HG03108 (cell line): ENCODE results near the gene ARID1B.

Source experiments
- ATAC-seq: cut with Tn5 transposase; IDR thresholded peaks from one replicate; pipeline ENCODE4 v1.9.1; 2021; ENCODE audit warnings: moderate library complexity; ENCODE audit not compliant: unreplicated experiment

The ARID1B gene

DNA sequence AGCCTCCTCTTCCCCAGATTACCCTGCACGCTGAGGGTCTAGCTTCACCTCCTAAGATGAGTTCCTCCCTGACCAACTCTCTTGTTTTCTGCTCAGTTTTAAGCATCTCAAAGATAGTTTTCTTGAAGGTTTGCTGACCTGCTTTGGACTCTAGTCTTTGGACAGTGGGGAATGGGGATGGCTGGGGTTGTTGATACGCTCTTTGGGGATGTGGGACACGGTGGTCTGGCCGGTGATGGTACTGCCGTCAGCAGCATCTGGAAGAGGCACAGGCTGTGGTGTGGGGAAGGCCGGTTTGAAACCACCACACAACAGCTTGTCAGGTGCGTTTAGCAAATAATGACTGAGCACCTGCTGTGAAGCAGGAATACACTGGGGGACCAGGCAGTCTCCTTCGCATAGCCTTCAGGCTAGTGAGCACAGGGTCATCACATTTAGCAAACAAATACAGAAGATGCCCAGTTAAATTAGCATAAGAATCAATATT lies 452.0 kb downstream of the ARID1B start:
- no peak for ATAC-seq

DNA sequence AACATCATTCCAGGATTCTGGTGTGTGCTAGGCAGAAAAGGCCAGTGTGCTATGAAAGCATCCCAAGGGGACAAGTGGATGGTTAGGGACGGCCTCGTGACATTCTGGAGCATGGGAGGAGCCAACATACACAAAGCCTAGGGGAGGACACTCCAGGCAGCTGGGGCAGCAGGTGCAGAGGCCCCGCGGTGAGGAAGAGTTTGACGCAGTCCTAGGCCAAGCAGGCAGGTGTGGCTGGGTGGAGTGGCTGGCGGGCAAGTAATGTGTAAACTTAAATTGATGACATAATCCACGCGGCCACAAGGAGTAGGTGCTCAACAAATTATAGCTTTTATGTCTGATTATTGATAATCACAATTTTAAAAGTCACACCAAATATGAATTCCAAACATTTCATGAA lies 452.5 kb downstream of the ARID1B start:
- ATAC-seq: no peak

DNA sequence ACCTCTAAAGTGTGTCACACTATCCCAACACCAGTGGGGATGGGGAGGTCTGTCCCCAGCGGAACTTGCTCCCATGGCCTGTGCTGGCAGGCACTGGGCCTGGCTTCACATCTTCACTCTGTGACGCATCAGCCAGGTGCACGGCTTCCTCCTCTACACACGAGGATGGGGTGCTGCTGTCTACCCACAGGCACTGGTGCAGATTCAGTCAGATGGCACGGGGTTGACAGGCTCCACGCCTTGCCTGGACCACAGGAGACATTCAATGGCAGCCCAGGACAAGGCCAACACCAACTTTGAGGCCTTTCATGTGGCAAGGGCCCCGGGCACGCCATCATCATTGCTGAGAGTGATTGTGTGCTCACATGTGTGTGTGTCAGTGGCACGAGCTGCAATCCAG lies 453.7 kb downstream of the ARID1B start:
- ATAC-seq: no peak

DNA sequence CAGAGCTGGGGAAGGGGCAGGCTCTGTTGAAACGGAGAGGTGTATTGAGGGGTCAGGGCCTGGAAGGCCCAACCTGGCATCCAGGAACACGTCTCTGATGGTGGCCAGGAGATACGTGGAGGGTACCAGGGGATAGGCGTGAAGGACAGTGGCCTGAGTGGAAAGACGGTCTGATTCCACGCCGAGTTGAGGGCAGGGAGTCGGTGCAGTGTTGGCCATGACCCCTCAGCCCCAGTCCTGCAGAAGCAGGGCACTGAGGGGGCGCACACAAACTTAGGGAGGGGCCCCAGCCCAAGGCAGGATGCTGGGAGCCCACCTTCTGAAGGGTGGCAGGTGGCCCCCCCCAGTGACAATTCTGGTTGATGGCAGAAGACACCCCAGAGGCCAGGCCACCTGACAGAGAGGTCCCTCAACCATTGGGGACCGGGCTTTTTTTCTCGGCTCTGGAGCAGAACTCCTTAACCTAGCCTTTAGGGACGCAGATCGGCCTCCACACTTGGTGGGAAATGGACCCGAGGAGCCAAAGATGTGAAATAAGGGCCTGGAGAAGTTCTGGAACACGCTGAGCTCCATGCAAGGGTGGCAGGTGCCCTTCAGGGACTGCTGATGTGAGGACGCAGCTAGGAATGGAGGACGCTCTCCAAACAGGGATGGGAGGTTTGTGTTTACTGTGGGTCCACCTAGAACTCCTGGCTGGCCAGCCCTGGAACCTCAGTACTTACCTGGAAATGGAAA lies 455.1 kb downstream of the ARID1B start:
- ATAC-seq: no peak

DNA sequence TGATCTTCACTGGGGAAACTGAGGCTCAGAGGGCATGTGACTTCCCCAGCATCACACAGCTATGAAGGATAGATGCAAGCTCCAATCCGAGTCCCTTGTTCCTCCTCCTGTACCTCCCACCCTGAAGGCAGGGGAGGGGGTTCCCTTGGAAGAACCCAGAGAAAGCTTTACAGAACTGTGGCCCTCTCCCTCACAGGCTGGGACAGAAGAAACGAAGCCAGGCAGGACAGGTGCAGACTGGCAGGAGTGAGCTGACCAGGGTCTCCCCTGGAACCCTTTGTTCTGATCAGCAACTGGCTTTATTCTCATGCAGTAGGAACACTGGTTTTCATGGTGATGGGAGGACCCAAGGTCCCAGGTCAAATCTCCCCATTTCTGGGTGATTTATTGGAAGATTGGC lies 456.0 kb downstream of the ARID1B start:
- ATAC-seq: no peak

DNA sequence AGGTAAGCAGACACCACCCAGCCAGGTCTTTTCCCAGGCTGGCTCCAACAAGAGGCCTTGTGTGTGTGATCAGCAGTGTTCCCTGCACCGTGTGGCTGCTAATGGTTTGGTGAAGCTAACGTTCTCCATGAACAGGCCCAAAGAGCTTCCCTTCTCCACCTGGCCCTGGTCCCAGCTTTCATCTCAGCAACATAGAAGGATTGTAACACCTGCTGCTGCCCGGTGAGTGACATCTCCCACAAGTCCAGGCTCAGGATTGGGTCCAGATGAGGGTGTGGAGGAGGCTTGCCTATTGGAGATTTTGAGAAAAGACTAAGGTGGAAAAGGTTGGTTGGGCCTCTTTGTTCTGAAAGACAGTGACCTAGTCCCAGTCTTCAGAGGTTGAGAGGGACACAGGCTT lies 456.5 kb downstream of the ARID1B start:
- ATAC-seq: no peak

DNA sequence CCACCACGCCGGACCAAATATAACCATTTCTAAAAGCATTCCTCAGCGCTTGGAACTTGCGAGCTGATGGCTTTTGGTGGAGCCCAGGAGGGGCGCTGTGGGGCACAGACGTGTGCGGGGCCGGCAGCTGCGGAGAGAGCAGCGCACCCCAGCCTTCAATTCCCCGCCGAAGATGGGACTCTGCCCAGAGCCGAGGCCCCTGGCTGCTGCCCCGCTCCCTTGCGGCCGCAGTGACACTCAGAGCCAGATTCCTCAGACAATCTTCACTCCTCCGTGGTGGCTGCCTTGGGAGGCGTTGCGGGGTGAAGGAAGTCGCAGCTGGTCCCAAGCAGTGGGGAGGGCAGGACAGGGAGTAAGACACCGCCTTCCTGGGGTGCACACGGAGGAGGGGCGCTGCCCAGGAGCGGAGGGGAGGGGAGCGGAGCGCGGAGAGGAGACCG lies 458.4 kb downstream of the ARID1B start:
- ATAC-seq: no peak

DNA sequence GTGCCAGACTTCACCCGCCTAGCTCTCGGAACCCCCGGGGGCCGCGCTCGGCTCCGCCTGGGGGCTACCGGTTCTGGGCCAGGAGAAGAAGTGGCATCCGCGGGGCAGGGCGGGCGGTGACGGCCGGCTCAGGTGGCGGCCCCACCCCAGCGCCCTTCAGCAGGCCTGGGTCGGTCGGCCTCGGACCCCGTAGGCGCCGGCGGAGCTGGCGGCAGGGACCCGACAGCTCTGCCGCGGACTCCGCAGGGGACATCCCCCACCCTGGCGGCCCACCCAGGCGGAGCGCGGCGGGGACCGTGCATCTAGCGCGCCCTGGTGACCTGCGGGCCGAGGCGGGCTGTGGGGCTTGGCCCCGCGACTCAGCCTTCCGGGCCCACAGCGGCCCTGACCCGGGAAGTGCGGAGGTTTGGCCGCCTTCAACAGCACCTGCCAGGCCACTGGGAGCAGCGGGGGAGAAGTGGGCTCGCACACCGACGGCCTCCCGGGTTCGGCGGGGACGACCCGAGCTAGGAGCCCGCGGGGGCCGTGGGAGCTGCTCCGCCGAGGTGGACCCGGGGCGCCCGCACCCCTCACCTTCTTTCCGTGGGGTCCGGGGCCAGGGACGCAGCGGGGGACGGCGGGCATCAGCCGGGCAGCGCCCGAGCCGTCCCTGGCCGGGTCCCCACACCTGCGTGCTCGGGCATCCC lies 459.0 kb downstream of the ARID1B start:
- ATAC-seq: no peak

DNA sequence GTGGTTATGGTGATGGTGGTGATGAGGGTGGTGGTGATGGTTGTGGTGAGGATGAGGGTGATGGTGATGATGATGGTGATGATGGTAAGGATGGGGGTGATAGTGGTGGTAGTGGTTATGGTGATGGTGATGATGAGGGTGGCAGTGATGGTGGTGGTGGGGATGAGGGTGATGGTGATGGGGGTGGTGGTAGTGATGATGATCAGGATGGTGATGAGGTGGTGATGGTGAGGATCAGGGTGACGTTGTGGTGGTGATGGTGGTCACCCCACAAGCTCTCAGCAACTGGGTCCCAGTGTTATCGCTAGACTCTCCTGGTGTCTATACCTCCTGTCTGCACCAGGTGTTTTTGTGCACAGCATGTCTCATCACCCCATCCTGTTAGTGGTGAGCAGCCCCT lies 461.2 kb downstream of the ARID1B start:
- ATAC-seq: no peak

DNA sequence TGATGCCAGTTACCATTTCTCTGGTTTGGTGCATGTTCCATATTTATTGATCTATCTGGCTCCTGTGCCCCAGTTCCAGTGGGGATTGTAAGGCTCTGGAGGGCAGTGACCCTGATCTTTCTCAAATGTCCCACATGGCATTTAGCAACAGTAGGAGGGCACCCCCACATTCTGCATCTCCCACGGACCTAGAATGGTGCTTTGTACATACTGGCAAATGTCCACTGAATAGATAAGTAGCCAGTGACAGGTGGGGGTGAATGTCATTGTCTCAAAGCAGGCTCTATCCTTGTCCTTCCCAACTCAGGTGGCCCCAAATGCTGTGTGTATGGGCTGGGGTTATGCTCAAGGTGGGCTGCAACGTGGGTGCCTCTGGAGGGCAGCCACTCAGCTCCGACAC lies 462.0 kb downstream of the ARID1B start:
- no peak for ATAC-seq

DNA sequence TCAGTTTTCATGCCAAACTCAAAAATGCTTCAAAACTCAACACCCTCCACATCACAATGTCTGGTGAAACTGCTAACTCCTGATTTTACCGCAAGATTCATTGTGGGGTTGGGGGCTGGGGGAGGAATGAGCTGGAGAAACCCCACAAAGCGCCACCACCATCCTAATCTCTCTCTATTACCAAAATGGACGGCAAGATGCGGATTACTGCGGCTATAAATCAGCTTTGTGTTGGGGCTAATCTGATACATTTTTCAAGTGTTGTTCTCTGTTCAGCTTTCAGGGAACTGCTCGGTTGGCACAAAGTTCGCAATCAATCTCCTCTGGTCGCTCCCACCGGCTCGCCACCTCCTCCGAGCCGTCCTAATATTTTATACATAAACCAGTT lies 462.5 kb downstream of the ARID1B start:
- no peak for ATAC-seq

DNA sequence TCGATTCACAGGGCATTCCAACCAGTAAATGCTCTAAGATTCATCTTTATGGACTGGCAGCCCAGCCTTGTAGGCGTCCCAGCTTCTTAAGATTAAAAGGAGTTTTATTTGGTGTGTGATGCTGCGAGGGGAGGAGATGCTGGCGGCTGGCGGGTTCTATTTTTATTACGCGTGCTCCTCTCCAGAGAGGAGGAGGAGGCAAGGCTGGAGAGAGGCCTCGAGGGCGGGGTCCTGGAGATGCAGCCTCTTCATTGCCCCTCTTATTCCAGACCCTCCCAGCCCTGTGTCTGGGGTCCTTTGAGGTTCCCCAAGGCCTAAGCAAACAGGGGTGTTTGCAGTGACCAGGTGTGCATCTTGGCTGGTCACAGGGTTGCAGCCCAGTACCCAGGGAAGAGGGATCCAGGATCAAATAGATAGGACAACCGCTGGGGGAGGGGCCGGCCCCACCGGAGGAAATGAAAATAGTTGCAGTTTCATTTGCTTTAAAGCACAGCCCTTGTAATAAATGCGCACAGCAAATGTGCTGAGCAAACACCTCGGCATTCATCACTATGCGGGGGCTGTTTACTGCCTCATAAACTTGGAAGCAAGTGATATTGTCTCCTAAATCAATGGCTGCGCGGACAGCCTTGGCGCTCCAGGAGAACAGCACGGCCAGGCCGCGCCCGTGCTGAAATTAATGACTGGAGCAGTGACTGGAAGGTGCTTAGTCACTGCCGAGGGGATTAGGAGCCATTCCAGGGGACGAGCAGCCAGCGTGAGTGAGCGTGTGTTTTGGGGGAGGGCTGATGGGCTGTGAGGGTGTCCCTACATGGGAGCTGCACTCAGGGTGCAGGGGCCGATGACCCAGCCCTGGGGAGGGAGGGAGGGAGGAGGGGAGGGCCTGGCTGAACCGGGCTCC lies 463.1 kb downstream of the ARID1B start:
- ATAC-seq: no peak

DNA sequence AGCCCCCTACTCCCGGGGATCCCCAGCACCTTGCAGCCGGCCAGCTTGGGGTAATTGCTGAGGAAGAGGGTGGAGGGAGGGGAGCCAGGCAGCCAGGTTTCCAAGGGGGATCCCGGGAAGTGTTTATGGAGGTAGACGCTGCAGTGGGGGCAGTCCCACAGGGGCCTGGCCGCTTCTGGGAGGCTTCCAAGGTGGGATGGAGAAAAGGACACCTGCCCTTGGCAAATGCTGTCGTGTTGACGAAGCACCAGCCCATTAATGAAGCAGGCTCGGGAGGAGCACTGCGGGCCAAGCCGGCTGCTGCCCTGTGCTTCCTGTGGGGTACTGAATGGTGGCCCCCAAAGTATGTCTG lies 463.8 kb downstream of the ARID1B start:
- ATAC-seq: no peak

DNA sequence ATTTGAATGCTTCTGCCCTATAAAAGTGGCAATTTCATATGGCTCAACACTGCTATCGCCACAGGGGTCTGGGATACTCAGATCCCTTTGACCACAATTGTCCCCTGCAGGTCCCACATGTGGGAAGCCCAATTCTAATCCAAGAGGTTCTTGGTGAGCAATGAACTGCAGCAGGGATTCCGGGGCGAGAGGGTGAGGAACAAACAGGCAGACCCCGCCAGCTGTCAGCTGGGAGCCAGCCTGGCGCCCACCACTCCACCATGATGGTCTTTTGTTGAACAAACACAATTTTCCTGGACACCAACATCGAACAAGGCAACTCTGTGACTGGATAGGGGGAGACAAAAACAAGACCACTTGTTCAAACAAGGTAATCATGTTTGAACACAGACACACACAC lies 465.6 kb downstream of the ARID1B start:
- ATAC-seq: no peak

DNA sequence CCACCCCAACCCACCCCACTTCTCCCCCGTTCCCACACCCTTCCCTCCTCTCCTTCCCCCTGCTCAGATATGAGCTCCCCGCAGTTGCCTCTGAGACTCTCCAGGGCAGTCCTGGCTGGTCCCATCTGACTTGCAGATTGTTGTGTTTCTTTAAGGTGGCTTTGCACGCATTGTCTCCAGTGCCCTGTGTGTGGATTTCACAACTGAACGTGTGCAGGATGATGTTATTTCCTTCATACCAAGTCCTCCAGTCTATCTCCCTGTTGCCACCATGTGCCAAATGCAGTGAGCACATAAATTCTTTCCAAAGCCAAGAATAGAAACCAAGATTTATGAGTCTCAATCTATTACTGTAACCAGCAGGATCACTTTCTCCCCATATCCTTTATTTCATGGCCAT lies 467.0 kb downstream of the ARID1B start:
- ATAC-seq: no peak

DNA sequence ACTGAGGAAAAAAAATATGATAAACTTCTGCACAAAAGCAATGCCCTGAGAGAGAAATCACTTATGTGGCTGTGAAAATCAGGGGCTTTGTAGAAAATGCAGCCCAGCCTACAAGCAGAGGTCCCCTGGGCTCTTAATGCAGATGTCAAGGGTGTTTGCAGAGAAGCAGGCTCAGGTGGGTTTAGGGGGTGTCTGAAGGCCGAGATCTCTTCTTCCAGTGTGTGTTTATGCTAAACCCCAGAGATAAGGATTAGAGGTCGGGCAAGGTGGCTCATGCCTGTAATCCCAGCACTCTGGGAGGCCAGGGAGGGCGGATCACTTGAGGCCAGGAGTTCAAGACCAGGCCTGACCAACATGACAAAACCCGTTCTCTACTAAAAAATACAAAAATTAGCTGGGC lies 467.6 kb downstream of the ARID1B start:
- no peak for ATAC-seq

DNA sequence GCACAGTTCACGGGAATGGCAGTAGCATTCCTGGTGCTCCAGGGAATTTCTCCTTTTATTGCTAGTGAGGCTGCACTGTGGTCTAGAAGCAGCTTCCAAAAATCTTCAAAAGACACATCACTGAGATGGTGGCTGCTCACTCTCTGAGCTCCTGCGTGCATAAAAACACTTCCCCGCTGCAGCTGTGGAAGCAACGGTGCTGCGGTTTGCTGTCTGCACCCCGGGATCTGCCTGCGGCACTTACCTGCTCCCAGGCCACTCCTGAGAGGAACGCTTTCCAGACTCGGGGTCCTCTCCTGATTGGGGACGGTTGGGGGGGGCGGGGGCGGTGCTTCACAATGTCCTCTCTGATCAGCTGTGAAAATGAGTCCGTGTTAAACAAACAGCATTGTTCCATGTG lies 468.3 kb downstream of the ARID1B start:
- ATAC-seq: no peak

DNA sequence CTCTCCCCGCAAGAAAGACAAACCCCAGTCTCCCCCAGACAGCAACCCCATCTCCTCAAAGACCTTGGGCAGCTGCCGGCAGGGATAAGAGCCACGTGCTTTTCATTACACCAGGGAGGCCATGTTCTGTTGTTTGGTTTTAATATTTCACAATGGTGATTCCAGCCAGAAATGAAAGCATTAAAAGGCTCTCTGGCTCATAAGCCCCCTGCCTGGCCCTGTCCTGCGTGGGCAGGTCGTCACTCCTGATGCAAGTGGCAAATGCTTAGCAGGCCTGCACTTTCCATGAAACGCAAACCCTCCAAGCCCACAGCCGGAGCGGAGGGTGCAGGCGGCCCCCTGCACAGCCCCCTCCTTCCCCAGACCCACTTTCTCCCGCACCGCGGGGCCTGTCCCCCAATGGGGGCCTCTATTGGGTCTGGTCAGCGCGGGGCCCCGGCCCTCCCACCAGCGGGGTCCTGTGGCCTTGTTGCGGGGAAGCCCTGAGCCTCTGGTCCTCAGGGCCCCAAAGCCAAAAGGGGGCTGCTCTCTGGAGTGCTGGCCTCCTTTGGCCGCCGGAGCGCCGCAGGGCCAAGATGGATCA lies 469.0 kb downstream of the ARID1B start:
- no peak for ATAC-seq

DNA sequence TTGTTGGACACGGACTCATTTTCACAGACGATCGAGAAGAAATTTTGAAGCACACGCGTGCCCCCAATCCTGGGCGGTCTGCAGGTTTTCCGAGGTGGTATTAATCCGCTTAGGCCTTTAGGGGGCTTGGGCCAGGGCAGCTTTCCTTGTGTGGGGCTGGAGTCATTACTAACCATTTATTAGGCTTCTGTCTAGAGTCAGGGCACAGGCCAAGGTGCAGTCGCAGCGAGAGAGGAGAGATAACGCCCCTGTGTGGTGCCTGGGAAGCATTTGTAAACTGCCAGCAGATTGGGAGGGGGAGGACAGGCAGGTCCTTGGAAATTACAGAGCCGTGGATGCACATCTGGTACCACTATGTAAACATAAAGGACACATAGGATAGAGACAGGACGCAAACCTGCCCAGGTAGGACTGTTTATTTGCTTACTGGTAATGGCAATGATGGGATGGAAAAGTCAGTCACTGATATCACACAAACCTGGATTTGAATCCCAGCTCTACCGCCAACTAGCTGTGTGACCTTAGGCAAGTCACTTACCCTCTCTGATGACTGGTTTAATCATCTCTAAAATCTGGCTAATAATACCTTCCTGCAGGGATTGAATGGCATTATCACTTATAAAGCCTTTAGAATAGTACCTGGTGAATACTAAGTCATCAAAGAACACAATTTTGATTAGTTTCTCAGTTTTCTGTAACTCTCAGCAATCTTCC lies 469.8 kb downstream of the ARID1B start:
- no peak for ATAC-seq

DNA sequence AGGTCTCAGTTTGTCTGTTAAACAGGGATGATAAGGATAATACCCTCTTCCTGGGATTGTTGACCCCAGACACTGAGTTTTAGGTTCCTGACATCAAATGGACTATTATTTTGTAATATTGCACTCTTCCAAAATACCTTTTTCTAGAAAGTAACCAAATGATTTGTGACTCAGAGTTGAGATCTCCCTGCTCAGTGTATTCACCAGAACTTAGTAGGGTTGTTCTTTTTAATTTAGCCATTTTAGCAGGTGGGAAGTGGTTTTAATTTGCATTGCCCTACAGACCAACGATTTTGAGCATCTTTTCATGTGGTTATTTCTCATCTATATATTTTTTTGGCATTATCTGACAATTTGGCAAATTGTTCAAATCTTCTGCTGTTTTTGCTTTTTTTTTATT lies 471.1 kb downstream of the ARID1B start:
- ATAC-seq: no peak

DNA sequence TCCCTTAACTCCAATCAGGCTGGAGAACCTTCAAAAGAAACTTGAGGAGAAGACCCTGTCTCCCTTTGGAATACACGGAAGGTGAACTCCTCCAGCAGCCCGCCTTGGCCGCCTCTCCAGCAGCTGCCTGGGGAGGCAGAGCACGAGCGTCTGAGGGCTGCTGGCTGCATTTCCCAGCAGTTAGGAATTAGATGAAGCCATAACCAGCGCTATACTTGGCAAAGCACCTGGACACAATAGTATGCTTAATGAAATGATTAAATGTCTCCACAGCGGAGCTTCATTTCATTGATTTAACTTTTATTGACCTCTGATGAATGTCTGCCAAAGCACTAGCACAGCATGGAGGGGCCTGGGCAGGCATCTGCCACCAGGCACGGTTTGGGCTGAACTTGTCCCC lies 472.6 kb downstream of the ARID1B start:
- ATAC-seq: no peak
